AG04450 (cell line): ENCODE results near the gene RUFY3. TPM values are rescaled to one million over a fixed set of nuclear protein-coding genes. Genes with fewer than 3 reads are reported as not detected.
A peak's percentile ranks its signal among the peaks of the same experiment; 100 is the strongest.

Experiments
- CTCF ChIA-PET: fragments of 300-600, 350-600 bp; formaldehyde crosslinking; extraction: SDS; loops from one replicate; lab custom pipeline; 2022; ENCODE audit warnings: antibody characterized with exemption, inconsistent platforms; lab: Charles Lee
- POLR2A ChIA-PET: fragments of 350-600 bp; formaldehyde crosslinking; extraction: SDS; loops from one replicate; lab custom pipeline; 2021; ENCODE audit warnings: antibody characterized with exemption, inconsistent platforms; lab: Yijun Ruan, JAX
- DNase-seq: peaks from one replicate; pipeline ENCODE4 v3.0.0-alpha.2; 2011; ENCODE audit warnings: low read depth, low spot score
- H3K27ac ChIP-seq: one replicate; pipeline ENCODE4 v1.5.1; 2012; ENCODE audit warnings: low read depth, low read length, control low read depth
- H3K27me3 ChIP-seq: one replicate; pipeline ENCODE4 v1.6.0; 2012; ENCODE audit warnings: low read length; ENCODE audit not compliant: control insufficient read depth, insufficient read depth
- H3K4me3 ChIP-seq: 2 replicates; pipeline ENCODE4 v1.5.1; 2011; ENCODE audit warnings: mild to moderate bottlenecking, low read depth, low read length, control low read depth
- H3K9me3 ChIP-seq: 2 replicates; pipeline ENCODE4 v1.5.1; 2012; ENCODE audit warnings: low read length; ENCODE audit not compliant: control insufficient read depth, insufficient read depth
- polyA minus RNA-seq: library from RNA; depleted of rRNA, polyadenylated mRNA; stranded (reverse); fragments of >200 nt; gene quantifications from 2 replicates; pipeline ENCODE4 v1.2.3, GENCODE V29; 2011; rRNA and poly(A)+ RNA removed
- polyA plus RNA-seq: library from polyadenylated mRNA; depleted of rRNA; stranded (reverse); fragments of >200 nt; gene quantifications from 2 replicates; pipeline ENCODE4 v1.2.3, GENCODE V29; 2011; rRNA removed
- TF ChIP-seq, protein P1 (sequence below): IDR thresholded peaks from 2 replicates; pipeline ENCODE4 v1.5.1; 2011; ENCODE audit warnings: low read depth, low read length, control low read depth, inconsistent platforms

RUFY3 gene, protein sequence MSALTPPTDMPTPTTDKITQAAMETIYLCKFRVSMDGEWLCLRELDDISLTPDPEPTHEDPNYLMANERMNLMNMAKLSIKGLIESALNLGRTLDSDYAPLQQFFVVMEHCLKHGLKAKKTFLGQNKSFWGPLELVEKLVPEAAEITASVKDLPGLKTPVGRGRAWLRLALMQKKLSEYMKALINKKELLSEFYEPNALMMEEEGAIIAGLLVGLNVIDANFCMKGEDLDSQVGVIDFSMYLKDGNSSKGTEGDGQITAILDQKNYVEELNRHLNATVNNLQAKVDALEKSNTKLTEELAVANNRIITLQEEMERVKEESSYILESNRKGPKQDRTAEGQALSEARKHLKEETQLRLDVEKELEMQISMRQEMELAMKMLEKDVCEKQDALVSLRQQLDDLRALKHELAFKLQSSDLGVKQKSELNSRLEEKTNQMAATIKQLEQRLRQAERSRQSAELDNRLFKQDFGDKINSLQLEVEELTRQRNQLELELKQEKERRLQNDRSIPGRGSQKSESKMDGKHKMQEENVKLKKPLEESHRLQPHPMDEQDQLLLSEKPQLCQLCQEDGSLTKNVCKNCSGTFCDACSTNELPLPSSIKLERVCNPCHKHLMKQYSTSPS
- polyA plus RNA-seq = 39.1 and 57.9 TPM in 2 replicates
- 36.0 and 42.0 TPM in 2 replicates for polyA minus RNA-seq

DNA sequence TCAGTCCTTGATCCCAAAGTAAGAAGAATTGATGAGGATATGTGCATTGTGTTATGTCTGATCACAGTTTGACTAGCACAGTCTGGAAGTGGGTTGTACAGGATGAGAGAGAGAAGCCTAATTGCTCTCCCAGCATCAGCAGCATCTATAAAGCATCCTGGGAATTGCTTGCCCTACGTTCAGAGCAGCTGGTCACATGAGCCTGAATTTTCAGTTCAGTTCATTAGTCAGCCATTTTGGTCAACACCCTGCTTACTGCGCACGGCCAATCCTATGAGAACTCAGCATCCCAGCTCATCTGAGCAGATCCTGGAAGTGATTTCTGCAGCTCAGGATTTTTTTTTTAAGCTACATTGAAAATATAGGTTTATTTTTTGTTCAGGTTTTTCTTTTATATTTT lies at the start of gene RUFY3:
RUFY3 (plus strand) TSS at position 218 of the 400 bp plus-strand sequence. CDS start 610 bp downstream, outside the sequence.
- POLR2A ChIA-PET = interaction anchor here (0.7 to 1.6 kb wide), 3 partner anchors 13 to 496 kb away, joined by 4 to 13 read pairs (median 7); no protein-coding TSS in a partner anchor
- peak within 1 kb of the TSS; percentile 85 for H3K4me3 ChIP-seq

DNA sequence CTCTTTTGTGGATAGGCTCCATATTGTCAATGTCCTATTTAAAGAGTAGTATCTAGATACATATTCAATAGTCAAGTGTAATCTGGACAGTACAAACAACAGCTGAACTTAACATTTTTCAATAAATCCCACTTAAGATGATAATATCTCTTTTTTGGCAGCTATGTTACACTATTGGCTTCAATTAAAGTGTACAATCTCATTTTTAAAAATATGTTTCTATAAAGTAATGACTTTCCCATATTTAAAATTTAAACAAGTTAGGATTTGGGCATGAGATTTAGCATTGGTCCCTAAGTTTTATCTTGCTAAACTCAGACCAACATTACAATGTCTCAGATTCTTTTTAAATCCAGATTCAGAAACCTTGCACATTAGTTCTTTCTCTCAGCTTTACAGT lies 47.6 kb upstream of the RUFY3 start:
- no peak overlapping the region for H3K4me3 ChIP-seq
- ChIA-PET CTCF (interaction anchor here (0.8 to 1.8 kb wide), 3 partner anchors 9 to 22 kb away, joined by 3 to 5 read pairs (median 4); no protein-coding TSS in a partner anchor), POLR2A (no interaction called here)
- TF ChIP-seq, protein P1, sequence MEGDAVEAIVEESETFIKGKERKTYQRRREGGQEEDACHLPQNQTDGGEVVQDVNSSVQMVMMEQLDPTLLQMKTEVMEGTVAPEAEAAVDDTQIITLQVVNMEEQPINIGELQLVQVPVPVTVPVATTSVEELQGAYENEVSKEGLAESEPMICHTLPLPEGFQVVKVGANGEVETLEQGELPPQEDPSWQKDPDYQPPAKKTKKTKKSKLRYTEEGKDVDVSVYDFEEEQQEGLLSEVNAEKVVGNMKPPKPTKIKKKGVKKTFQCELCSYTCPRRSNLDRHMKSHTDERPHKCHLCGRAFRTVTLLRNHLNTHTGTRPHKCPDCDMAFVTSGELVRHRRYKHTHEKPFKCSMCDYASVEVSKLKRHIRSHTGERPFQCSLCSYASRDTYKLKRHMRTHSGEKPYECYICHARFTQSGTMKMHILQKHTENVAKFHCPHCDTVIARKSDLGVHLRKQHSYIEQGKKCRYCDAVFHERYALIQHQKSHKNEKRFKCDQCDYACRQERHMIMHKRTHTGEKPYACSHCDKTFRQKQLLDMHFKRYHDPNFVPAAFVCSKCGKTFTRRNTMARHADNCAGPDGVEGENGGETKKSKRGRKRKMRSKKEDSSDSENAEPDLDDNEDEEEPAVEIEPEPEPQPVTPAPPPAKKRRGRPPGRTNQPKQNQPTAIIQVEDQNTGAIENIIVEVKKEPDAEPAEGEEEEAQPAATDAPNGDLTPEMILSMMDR = no peak
- DNase-seq = no peak
- H3K27me3 ChIP-seq = no peaks in the 10 kb centered on the region
- H3K27ac ChIP-seq = no peak overlapping the region
- no peaks in the 10 kb centered on the region for H3K9me3 ChIP-seq

More for the DNA sequence above, at the start of gene RUFY3:
- peak; percentile 91 for DNase-seq
- peak within 1 kb of the TSS; percentile 90 for H3K27ac ChIP-seq
- no peaks in the 10 kb centered on the region for H3K27me3 ChIP-seq
- CTCF ChIA-PET = interaction anchor here (0.6 to 2.1 kb wide), 5 partner anchors 16 to 745 kb away, joined by 3 to 12 read pairs (median 3); no protein-coding TSS in a partner anchor
- no peaks in the 10 kb centered on the region for H3K9me3 ChIP-seq
- TF ChIP-seq, protein P1 = no peak

DNA sequence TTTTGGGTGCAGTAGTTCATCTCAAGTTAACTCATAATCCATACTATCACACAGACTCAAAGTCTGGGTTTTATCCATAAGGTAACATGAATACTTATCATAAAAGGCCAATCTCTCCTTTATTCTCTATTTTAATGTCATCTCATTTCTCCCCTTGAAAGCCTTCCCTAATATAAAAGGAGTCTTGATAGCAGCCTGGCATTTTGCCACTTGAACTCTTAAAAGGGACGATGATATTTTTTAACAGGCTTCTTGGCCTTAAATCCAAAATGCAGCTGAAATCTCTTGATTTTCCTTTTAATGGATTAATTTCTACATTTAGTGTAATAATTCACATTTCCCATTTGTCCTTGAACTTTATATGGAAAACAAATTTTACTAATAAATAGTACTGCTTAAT lies 47.0 kb upstream of the RUFY3 start:
- POLR2A ChIA-PET = no interaction called here
- CTCF ChIA-PET = interaction anchor here (1.7 to 1.8 kb wide), 2 partner anchors 13 to 23 kb away, joined by 3 to 5 read pairs; no protein-coding TSS in a partner anchor
- no peak overlapping the region for H3K4me3 ChIP-seq
- no peaks in the 10 kb centered on the region for H3K9me3 ChIP-seq
- DNase-seq = no peak
- H3K27ac ChIP-seq = no peak overlapping the region
- no peaks in the 10 kb centered on the region for H3K27me3 ChIP-seq
- TF ChIP-seq, protein P1 = no peak

DNA sequence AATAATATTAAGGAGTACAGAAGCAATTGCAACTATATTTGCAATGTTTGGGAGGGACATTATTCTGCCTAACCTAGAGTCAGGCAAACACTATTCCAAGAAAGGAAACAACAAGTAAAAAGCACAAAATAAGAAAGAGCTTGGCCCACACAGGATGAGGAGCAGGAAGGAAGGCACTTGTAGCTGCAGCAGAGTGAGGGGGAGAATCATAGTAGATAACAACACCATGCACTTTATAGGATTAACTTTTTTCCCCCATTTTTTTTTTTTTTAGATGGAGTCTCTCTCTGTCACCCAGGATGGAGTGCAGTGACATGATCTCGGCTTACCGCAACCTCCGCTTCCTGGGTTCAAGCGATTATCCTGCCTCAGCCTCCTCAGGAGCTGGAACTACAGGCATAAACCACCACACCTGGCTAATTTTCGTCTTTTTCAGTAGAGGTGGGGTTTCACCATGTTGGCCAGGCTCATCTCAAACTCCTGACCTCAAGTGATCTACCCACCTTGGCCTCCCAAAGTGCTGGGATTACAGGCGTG lies 45.1 kb upstream of the RUFY3 start:
- H3K27ac ChIP-seq = no peak overlapping the region
- no peaks in the 10 kb centered on the region for H3K9me3 ChIP-seq
- no peak for DNase-seq
- TF ChIP-seq, protein P1 = no peak
- ChIA-PET POLR2A (no interaction called here), CTCF (interaction anchor here (0.6 to 2.4 kb wide), 2 partner anchors 11 to 25 kb away, joined by 3 to 13 read pairs; partner anchors contain the start of gene UTP3)
- H3K4me3 ChIP-seq = no peak overlapping the region
- H3K27me3 ChIP-seq = no peaks in the 10 kb centered on the region
